Subcutaneous adipose tissue (tissue), 4 donors: Measurements from ENCODE around the gene ATP8A2. TPM values are rescaled to one million over a fixed set of nuclear protein-coding genes. Genes with fewer than 3 reads are reported as not detected.

ENCODE experiments used
- CTCF ChIP-seq: fragments of 450-650 bp; IDR thresholded peaks from one replicate; pipeline ENCODE4 v1.5.1; 2016; ENCODE audit warnings: low read depth, mild to moderate bottlenecking, control low read depth, antibody characterized with exemption, moderate library complexity
- total RNA-seq, 4 donors: library from RNA; depleted of rRNA; stranded (reverse); fragments of >200 nt; gene quantifications; one replicate each; pipeline ENCODE4 v1.1.0, GENCODE V29; 2016

The ATP8A2 gene
- total RNA-seq, 4 donors from 2014 or later, result under 0.01 to 0.17 TPM; not detected in 2

GRCh38 chr13:25578526-25578925 is 206.8 kb downstream of the ATP8A2 start:
- no peak for TF ChIP-seq CTCF

GRCh38 chr13:25579221-25579620 is 207.4 kb downstream of the ATP8A2 start:
- no peak for TF ChIP-seq CTCF

GRCh38 chr13:25581351-25581750 is 209.6 kb downstream of the ATP8A2 start:
- TF ChIP-seq CTCF, result no peak

GRCh38 chr13:25584087-25584486 is 212.3 kb downstream of the ATP8A2 start:
- TF ChIP-seq CTCF, result no peak

- no peak for TF ChIP-seq CTCF
Measured at GRCh38 chr13:25585000-25585399, 213.2 kb downstream of the ATP8A2 start.

GRCh38 chr13:25587326-25587980 is 215.7 kb downstream of the ATP8A2 start:
- TF ChIP-seq CTCF, result no peak

GRCh38 chr13:25588336-25589060 is 216.7 kb downstream of the ATP8A2 start:
- no peak for TF ChIP-seq CTCF
